Measurements from ENCODE around the gene GALNTL6. TPM values are rescaled to one million over a fixed set of nuclear protein-coding genes. Genes with fewer than 3 reads are reported as not detected.

The GALNTL6 gene
- total RNA-seq, 1 donor from 2014 or later, result 0.61 TPM

DNA sequence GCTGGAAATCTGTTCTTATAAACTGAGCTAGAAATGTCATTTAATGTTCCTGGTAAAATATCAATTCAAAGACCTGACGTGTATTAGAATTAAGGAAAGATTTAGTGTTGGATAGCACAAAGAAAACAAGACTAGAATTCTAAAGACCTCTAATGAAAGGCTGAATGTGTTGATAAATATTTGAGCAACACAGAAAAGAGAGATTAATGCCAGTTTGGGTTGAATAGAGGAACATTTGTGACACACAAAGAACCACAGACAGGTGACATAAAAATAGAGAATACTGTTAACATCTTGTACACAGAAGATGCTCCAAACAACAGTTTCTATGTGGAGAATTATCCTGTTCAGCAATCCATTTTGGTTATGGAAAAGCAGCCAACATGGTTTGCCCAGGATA, 1133.3 kb downstream of the GALNTL6 start:
- no peak overlapping the region for H3K4me2 ChIP-seq (ENCODE audit: low read length)
- H3K4me3 ChIP-seq (ENCODE audit: insufficient read depth, low read depth, low read length), result no peak overlapping the region
- no peaks in the 10 kb centered on the region for H3K4me1 ChIP-seq (ENCODE audit: insufficient read depth, low read length)
- no peaks in the 10 kb centered on the region for H3K36me3 Mint-ChIP-seq (ENCODE audit: low read depth, unreplicated experiment)
- no peaks in the 10 kb centered on the region for H3K36me3 ChIP-seq (ENCODE audit: insufficient read depth, low read length)
- H3K27me3 Mint-ChIP-seq (ENCODE audit: low read depth, unreplicated experiment), result no peaks in the 10 kb centered on the region
- no peaks in the 10 kb centered on the region for H3K79me2 ChIP-seq (ENCODE audit: insufficient read depth, low read length)
- no peaks in the 10 kb centered on the region for H3K4me1 Mint-ChIP-seq (ENCODE audit: low read depth, unreplicated experiment)
- peaks cover 3% of the 10 kb centered on the region for H3K27me3 ChIP-seq (ENCODE audit: insufficient read depth, low read length)
- H3K4me3 Mint-ChIP-seq (ENCODE audit: unreplicated experiment), result no peak overlapping the region
- no peaks in the 10 kb centered on the region for H3K9me3 ChIP-seq (ENCODE audit: insufficient read depth, low read depth, low read length)
- TF ChIP-seq EZH2 (IDR thresholded peaks at IDR 0.05; ENCODE audit: insufficient read depth, low read length), result no peak
- TF ChIP-seq, protein P1, sequence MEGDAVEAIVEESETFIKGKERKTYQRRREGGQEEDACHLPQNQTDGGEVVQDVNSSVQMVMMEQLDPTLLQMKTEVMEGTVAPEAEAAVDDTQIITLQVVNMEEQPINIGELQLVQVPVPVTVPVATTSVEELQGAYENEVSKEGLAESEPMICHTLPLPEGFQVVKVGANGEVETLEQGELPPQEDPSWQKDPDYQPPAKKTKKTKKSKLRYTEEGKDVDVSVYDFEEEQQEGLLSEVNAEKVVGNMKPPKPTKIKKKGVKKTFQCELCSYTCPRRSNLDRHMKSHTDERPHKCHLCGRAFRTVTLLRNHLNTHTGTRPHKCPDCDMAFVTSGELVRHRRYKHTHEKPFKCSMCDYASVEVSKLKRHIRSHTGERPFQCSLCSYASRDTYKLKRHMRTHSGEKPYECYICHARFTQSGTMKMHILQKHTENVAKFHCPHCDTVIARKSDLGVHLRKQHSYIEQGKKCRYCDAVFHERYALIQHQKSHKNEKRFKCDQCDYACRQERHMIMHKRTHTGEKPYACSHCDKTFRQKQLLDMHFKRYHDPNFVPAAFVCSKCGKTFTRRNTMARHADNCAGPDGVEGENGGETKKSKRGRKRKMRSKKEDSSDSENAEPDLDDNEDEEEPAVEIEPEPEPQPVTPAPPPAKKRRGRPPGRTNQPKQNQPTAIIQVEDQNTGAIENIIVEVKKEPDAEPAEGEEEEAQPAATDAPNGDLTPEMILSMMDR (IDR thresholded peaks at IDR 0.05; ENCODE audit: insufficient read depth, low read depth, low read length), result no peak
- no peak overlapping the region for H2AFZ ChIP-seq (ENCODE audit: low read depth, low read length)
- peaks cover 2% of the 10 kb centered on the region for H3K9me3 Mint-ChIP-seq (ENCODE audit: unreplicated experiment)
- FAIRE-seq, result no peak
- H3K27ac ChIP-seq (ENCODE audit: low read depth, low read length), result no peak overlapping the region
- DNase-seq (ENCODE audit: low read depth), result no peak
- H4K20me1 ChIP-seq (ENCODE audit: insufficient read depth, low read length), result no peaks in the 10 kb centered on the region
- H3K9ac ChIP-seq (ENCODE audit: low read length), result no peak overlapping the region
- no peak overlapping the region for H3K27ac Mint-ChIP-seq (ENCODE audit: unreplicated experiment)

DNA sequence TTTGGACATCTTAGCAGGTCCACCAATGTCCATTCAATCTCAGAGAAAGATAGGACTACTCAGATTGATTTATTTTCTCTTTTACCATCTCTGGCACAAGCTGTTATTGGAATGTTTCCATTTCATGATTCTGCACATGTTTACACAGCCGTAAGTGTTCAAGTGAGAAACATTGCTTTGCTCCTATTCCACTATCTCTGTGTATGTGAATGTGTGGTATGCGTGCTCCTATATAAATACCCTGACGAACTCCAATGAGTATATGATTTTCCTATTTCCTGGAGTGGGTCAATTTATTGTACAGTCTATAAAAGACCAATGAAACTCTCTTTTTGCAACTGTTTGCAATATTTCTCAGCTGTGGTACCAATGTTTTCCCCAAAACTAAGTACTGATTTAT, 1134.4 kb downstream of the GALNTL6 start:
- no peaks in the 10 kb centered on the region for H3K4me1 Mint-ChIP-seq (ENCODE audit: low read depth, unreplicated experiment)
- FAIRE-seq (no peak), DNase-seq (ENCODE audit: low read depth) (no peak)
- H3K27ac ChIP-seq (ENCODE audit: low read depth, low read length), result no peak overlapping the region
- no peak overlapping the region for H3K27ac Mint-ChIP-seq (ENCODE audit: unreplicated experiment)
- peaks cover under 1% of the 10 kb centered on the region for H3K9me3 Mint-ChIP-seq (ENCODE audit: unreplicated experiment)
- H3K9me3 ChIP-seq (ENCODE audit: insufficient read depth, low read depth, low read length), result no peaks in the 10 kb centered on the region
- H2AFZ ChIP-seq (ENCODE audit: low read depth, low read length), result no peak overlapping the region
- H3K36me3 ChIP-seq (ENCODE audit: insufficient read depth, low read length), result no peaks in the 10 kb centered on the region
- TF ChIP-seq, protein P1 (IDR thresholded peaks at IDR 0.05; ENCODE audit: insufficient read depth, low read depth, low read length), result no peak
- H3K79me2 ChIP-seq (ENCODE audit: insufficient read depth, low read length), result no peaks in the 10 kb centered on the region
- H3K27me3 Mint-ChIP-seq (ENCODE audit: low read depth, unreplicated experiment), result no peaks in the 10 kb centered on the region
- no peaks in the 10 kb centered on the region for H4K20me1 ChIP-seq (ENCODE audit: insufficient read depth, low read length)
- no peak overlapping the region for H3K4me2 ChIP-seq (ENCODE audit: low read length)
- H3K27me3 ChIP-seq (ENCODE audit: insufficient read depth, low read length), result peaks cover 3% of the 10 kb centered on the region
- H3K36me3 Mint-ChIP-seq (ENCODE audit: low read depth, unreplicated experiment), result no peaks in the 10 kb centered on the region
- no peak overlapping the region for H3K4me3 Mint-ChIP-seq (ENCODE audit: unreplicated experiment)
- no peak overlapping the region for H3K9ac ChIP-seq (ENCODE audit: low read length)
- H3K4me1 ChIP-seq (ENCODE audit: insufficient read depth, low read length), result no peaks in the 10 kb centered on the region
- H3K4me3 ChIP-seq (ENCODE audit: insufficient read depth, low read depth, low read length), result no peak overlapping the region

DNA sequence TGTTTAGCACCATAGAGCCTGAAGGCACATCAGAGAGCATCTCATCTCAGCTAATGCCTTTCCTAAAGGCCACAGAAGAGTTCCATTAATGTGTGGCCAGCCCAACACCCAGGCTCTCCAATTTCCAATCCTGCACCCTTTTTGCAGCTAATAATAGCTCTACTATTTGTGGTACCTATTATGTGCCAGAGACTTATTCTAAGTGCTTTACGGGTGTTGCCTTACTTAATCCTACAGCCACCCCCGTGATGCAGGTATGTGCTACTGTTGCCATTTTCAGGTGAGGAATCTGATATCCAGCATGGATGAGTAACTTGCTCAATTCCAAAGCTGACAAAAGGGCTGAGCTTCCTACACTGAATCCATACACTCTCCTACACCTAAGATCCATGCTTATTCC, 1137.8 kb downstream of the GALNTL6 start:
- FAIRE-seq (no peak), DNase-seq (ENCODE audit: low read depth) (no peak)
- Histone ChIP-seq H3K4me1 (ENCODE audit: insufficient read depth, low read length) (no peaks in the 10 kb centered on the region), H3K4me2 (ENCODE audit: low read length) (no peak overlapping the region), H3K9me3 (ENCODE audit: insufficient read depth, low read depth, low read length) (no peaks in the 10 kb centered on the region), H3K9ac (ENCODE audit: low read length) (no peak overlapping the region), H3K79me2 (ENCODE audit: insufficient read depth, low read length) (no peaks in the 10 kb centered on the region), H3K4me3 (ENCODE audit: insufficient read depth, low read depth, low read length) (no peak overlapping the region), H4K20me1 (ENCODE audit: insufficient read depth, low read length) (no peaks in the 10 kb centered on the region), H3K27ac (ENCODE audit: low read depth, low read length) (no peak overlapping the region), H3K36me3 (ENCODE audit: insufficient read depth, low read length) (no peaks in the 10 kb centered on the region), H3K27me3 (ENCODE audit: insufficient read depth, low read length) (peaks cover 3% of the 10 kb centered on the region), H2AFZ (ENCODE audit: low read depth, low read length) (no peak overlapping the region)
- no peaks in the 10 kb centered on the region for H3K36me3 Mint-ChIP-seq (ENCODE audit: low read depth, unreplicated experiment)
- H3K4me1 Mint-ChIP-seq (ENCODE audit: low read depth, unreplicated experiment), result no peaks in the 10 kb centered on the region
- H3K9me3 Mint-ChIP-seq (ENCODE audit: unreplicated experiment), result no peaks in the 10 kb centered on the region
- TF ChIP-seq EZH2 (IDR thresholded peaks at IDR 0.05; ENCODE audit: insufficient read depth, low read length), result no peak
- TF ChIP-seq, protein P1 (IDR thresholded peaks at IDR 0.05; ENCODE audit: insufficient read depth, low read depth, low read length), result no peak
- no peak overlapping the region for H3K27ac Mint-ChIP-seq (ENCODE audit: unreplicated experiment)
- H3K4me3 Mint-ChIP-seq (ENCODE audit: unreplicated experiment), result no peak overlapping the region
- peaks cover 5% of the 10 kb centered on the region for H3K27me3 Mint-ChIP-seq (ENCODE audit: low read depth, unreplicated experiment)
